ENCODE data around the gene DPF1. TPM values are rescaled to one million over a fixed set of nuclear protein-coding genes. Genes with fewer than 3 reads are reported as not detected.

Gene DPF1
- total RNA-seq, 2 donors from 2014 or later: not detected

DNA sequence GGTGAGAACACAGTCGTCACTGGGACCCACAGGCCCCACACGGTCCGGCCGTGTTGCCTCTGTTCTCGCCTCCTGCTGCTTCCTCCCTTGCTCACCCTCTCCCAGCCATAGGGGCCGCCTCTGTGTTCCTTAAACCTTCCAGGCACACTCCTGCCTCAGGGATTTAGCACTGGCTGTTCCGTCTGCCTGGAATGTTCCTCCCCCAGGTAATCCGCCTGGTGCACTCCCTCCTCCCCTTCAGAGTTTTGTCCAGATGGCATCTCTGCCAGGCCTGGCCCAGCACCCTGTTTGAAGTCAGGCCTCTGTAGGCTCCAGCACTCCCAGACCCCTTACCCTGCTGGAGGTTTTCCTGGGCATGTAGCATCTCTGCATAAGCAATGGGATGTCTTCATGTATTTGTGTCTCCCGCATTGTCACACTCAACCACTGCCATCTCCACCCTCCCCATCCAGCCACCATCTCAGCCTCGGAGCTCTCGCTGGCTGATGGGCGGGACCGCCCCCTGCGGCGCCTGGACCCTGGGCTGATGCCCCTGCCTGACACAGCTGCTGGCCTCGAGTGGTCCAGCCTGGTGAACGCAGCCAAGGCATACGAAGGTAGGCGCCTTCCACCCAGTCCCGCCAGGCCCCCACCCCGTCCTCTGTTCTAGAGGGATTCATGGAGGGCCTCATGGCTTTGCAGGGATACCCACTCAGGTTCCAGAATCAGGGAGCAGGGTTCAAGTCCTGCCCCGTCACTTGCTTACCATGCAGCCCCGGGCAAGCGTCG lies 25.9 kb downstream of the DPF1 start:
- Histone ChIP-seq H3K4me1 (no peaks in the 10 kb centered on the region), H3K36me3 (replicated peaks in 1 of 2; ENCODE audit: insufficient read depth in 1 of 2, low read depth in 2 of 2) (peaks cover 4% of the 10 kb centered on the region in 2 donors), H3K4me3 (no peak overlapping the region), H3K27me3 (no peaks in the 10 kb centered on the region), H3K9me3 (no peaks in the 10 kb centered on the region), H3K27ac (no peak overlapping the region)
- 93 to 95% methylated on average over 18 to 24 of the region's 25 CpGs for WGBS, 2 donors
- intact Hi-C loops (cut with DNase I): no loop called here
- DNase-seq (no peak), ATAC-seq (no peak)
- TF ChIP-seq POLR2A (IDR thresholded peaks at IDR 0.05): no peak
- TF ChIP-seq CTCF (IDR thresholded peaks at IDR 0.05): no peak

DNA sequence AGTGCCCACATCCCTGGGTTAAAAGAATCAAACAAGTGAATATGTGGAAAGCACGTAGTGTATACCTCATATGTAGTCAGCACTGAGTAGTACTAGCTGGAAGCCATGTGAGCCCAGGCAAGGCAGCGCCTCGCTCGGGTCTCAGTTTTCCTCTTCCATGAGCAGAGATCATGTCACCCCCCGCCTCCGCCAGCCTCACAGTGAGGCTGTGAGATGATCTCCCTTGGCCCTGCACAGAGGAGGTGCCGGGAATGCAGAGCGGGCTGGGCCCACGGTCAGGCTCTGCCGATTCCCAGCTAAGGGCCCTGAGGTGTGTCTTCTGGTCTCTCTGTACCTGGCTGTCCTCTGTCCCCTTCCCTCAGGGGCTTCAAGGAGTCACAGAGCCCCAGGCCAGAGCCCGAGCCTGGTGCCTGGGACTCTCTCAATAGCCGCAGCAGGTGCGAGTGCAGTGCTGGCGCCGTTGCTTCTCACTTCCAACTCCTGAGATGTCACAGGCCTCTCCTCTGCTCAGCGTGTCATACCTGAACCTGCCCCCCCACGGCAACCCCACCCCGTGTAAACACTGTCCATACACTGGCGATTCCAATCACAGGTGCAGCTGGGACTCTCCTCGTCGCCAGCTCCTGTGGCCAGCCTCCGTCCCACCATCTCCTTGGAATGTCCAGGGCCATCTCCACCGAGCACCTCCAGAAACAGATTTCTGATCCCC lies 26.9 kb downstream of the DPF1 start:
- 91 to 97% methylated on average over 18 to 23 of the region's 23 CpGs for WGBS, 2 donors
- no peak for ATAC-seq
- H3K4me3 ChIP-seq: no peak overlapping the region
- H3K4me1 ChIP-seq: no peaks in the 10 kb centered on the region
- no peak for DNase-seq
- H3K9me3 ChIP-seq: no peaks in the 10 kb centered on the region
- no peaks in the 10 kb centered on the region for H3K27me3 ChIP-seq
- H3K27ac ChIP-seq: no peak overlapping the region
- TF ChIP-seq CTCF (IDR thresholded peaks at IDR 0.05): no peak
- no peak for TF ChIP-seq POLR2A (IDR thresholded peaks at IDR 0.05)
- H3K36me3 ChIP-seq (replicated peaks in 1 of 2; ENCODE audit: insufficient read depth in 1 of 2, low read depth in 2 of 2): peaks cover 4% of the 10 kb centered on the region in 2 donors
- intact Hi-C loops (cut with DNase I): no loop called here

DNA sequence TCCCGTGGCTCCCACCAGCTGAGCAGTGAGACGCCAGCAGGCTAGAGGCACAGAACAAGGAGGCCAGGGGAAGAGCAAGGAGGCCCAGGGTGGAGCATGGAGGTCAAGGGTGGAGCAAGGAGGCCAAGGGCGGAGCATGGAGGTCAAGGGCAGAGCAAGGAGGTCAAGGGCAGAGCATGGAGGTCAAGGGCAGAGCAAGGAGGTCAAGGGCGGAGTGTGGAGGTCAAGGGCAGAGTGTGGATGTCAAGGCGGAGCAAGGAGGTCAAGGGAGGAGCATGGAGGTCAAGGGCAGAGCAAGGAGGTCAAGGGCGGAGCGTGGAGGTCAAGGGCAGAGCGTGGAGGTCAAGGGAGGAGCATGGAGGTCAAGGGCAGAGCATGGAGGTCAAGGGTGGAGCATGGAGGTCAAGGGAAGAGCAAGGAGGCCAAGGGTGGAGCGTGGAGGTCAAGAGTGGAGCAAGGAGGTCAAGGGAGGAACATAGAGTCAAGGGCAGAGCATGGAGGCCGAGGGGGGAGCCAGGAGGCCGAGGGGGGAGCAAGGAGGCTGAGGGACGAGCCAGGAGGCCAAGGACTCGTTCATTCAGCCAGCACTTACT lies 27.7 kb downstream of the DPF1 start:
- Histone ChIP-seq H3K27me3 (no peaks in the 10 kb centered on the region), H3K36me3 (replicated peaks in 1 of 2; ENCODE audit: insufficient read depth in 1 of 2, low read depth in 2 of 2) (peaks cover 0 to 2% of the 10 kb centered on the region in 2 donors), H3K27ac (no peak overlapping the region), H3K9me3 (no peaks in the 10 kb centered on the region), H3K4me1 (no peaks in the 10 kb centered on the region), H3K4me3 (no peak overlapping the region)
- WGBS, 2 donors: 89 to 93% methylated on average over 12 to 13 of the region's 13 CpGs
- DNase-seq (no peak), ATAC-seq (no peak)
- TF ChIP-seq POLR2A (IDR thresholded peaks at IDR 0.05) (no peak), CTCF (IDR thresholded peaks at IDR 0.05) (no peak)
- intact Hi-C loops (cut with DNase I): no loop called here

DNA sequence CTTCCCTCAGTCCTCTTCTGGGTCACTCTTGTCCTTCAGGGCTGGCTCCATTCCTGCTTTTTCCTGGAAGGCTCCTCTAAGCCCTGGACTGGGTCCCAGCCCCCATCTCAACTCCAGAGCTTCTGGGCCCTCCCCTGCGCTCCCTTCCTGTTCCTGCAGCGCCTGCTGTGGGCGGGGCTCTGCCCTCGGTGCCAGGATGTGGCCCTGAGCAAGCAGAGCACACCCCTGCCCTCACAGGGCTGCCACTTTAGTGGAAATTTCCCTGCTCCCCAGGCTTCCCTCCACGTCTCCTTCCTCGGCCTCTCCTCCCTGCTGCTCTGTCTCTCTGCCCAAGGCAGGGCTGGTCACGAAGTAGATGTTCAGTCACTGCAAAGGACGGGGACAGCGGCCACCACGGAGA lies 28.8 kb downstream of the DPF1 start:
- no peak for TF ChIP-seq CTCF (IDR thresholded peaks at IDR 0.05)
- TF ChIP-seq POLR2A (IDR thresholded peaks at IDR 0.05): no peak
- no peaks in the 10 kb centered on the region for H3K27me3 ChIP-seq
- DNase-seq: no peak
- no peak for ATAC-seq
- H3K36me3 ChIP-seq (replicated peaks in 1 of 2; ENCODE audit: insufficient read depth in 1 of 2, low read depth in 2 of 2): peaks cover 0 to 2% of the 10 kb centered on the region in 2 donors
- no peak overlapping the region for H3K4me3 ChIP-seq
- H3K27ac ChIP-seq: no peak overlapping the region
- intact Hi-C loops (cut with DNase I): no loop called here
- 89% methylated on average over 10 of the region's 10 CpGs for WGBS, 2 donors
- H3K4me1 ChIP-seq: no peaks in the 10 kb centered on the region
- no peaks in the 10 kb centered on the region for H3K9me3 ChIP-seq

Measured in body of pancreas (tissue), 4 donors.